OCI-LY1 (cell line): ENCODE measurements around the gene ROR1.

Experiments
- H2AFZ ChIP-seq: fragments of 200-600 bp; sonication (generic), shearing (Covaris generic); 2 replicates; pipeline ENCODE4 v1.6.0; 2014; ENCODE audit warnings: antibody characterized with exemption, mild to moderate bottlenecking, low read length
- H3F3A ChIP-seq: fragments of 200-600 bp; sonication (generic), shearing (Covaris generic); 2 replicates; pipeline ENCODE4 v1.6.0; 2014; ENCODE audit warnings: mild to moderate bottlenecking, antibody characterized with exemption, low read length, moderate library complexity; ENCODE audit not compliant: insufficient read depth
- H3K27ac ChIP-seq: fragments of 200-600 bp; sonication (generic); 2 replicates; pipeline ENCODE4 v1.5.1; 2014; ENCODE audit warnings: low read length, mixed run types, mild to moderate bottlenecking, low read depth; ENCODE audit not compliant: poor library complexity, severe bottlenecking
- H3K27me3 ChIP-seq: fragments of 200-600 bp; sonication (generic); 2 replicates; pipeline ENCODE4 v1.6.0; 2014; ENCODE audit warnings: antibody characterized with exemption, mild to moderate bottlenecking, low read length, moderate library complexity; ENCODE audit not compliant: insufficient read depth
- H3K36me3 ChIP-seq: fragments of 200-600 bp; sonication (generic); 2 replicates; pipeline ENCODE4 v1.6.1; 2014; ENCODE audit warnings: mild to moderate bottlenecking, antibody characterized with exemption, low read length, moderate library complexity, mixed read lengths; ENCODE audit not compliant: insufficient read depth
- H3K4me1 ChIP-seq: fragments of 200-600 bp; sonication (generic); 2 replicates; pipeline ENCODE4 v1.5.1; 2014; ENCODE audit warnings: mild to moderate bottlenecking, low read length, moderate library complexity; ENCODE audit not compliant: insufficient read depth, severe bottlenecking
- H3K4me2 ChIP-seq: fragments of 200-600 bp; sonication (generic), shearing (Covaris generic); 2 replicates; pipeline ENCODE4 v1.6.1; 2014; ENCODE audit warnings: low read length
- H3K4me3 ChIP-seq: fragments of 200-600 bp; sonication (generic); 2 replicates; pipeline ENCODE4 v1.5.1; 2014; ENCODE audit warnings: low read length, low read depth, mild to moderate bottlenecking, mixed read lengths; ENCODE audit not compliant: poor library complexity, severe bottlenecking
- H3K79me2 ChIP-seq: fragments of 200-600 bp; shearing (Covaris generic); 2 replicates; pipeline ENCODE4 v1.6.1; 2016; ENCODE audit warnings: mixed run types, low read length, mixed read lengths; ENCODE audit not compliant: insufficient read depth
- H3K9ac ChIP-seq: fragments of 200-600 bp; sonication (generic), shearing (Covaris generic); 2 replicates; pipeline ENCODE4 v1.6.1; 2014; ENCODE audit warnings: mild to moderate bottlenecking, low read length, mixed read lengths
- H3K9me2 ChIP-seq: fragments of 200-600 bp; sonication (generic), shearing (Covaris generic); 2 replicates; pipeline ENCODE4 v1.6.1; 2014; ENCODE audit warnings: low read depth, mild to moderate bottlenecking, low read length, mixed read lengths
- H3K9me3 ChIP-seq: fragments of 200-600 bp; shearing (Covaris generic); 2 replicates; pipeline ENCODE4 v1.6.1; 2014; ENCODE audit warnings: low read length, mixed read lengths
- H4K20me1 ChIP-seq: fragments of 200-600 bp; sonication (generic), shearing (Covaris generic); 2 replicates; pipeline ENCODE4 v1.6.0; 2016; ENCODE audit warnings: mild to moderate bottlenecking, low read length; ENCODE audit not compliant: insufficient read depth
- EZH2 ChIP-seq: fragments of 200-600 bp; sonication (generic), shearing (Covaris generic); IDR thresholded peaks from 2 replicates; pipeline ENCODE4 v1.8.0; 2017; ENCODE audit warnings: borderline replicate concordance, mixed run types, mild to moderate bottlenecking, antibody characterized with exemption, low read length, moderate library complexity, mixed read lengths
- TF ChIP-seq, protein P1 (sequence below): fragments of 200-600 bp; sonication (generic), shearing (Covaris generic); IDR thresholded peaks from 2 replicates; pipeline ENCODE4 v1.5.1; 2017; ENCODE audit warnings: mild to moderate bottlenecking, antibody characterized with exemption, low read length, moderate library complexity, mixed read lengths

ROR1 gene

DNA sequence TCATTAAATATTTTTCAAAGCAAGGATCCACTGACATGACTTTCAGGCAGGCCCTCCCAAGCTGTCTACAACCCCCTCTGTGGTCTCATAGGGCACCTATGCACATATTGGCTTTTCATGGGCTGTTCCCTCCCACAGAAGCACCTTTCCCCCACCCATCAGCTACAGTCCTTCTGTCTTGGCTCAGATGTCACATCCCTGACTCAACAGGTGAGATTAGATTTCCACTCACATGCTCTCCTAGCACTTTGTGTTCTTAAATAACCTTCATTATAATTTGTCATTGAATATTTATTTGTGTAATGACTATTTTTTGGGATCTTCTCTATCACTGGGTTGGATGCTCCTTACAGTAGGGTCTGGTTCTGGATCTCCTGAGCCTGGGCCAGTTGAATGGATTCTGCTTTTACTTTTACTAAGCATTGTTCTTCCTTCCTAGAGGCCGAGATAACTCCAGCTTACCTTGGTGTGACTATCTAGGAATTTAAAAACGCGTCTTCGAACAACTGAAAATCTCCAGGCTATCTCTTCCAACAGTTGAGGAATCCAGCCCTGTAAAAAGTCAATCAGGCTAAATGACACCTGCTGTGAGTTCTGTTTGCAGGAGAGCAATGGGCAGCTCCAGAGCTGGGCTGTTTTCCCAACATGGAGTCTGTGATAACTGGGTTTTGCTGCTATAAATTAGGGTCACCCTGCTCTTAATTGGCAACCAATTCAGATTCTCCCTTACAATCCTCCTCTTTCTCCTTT is 16.2 kb downstream of the ROR1 start:
- no peak overlapping the region for H2AFZ ChIP-seq
- no peaks in the 10 kb centered on the region for H3K79me2 ChIP-seq
- no peak for TF ChIP-seq EZH2
- TF ChIP-seq, protein P1, sequence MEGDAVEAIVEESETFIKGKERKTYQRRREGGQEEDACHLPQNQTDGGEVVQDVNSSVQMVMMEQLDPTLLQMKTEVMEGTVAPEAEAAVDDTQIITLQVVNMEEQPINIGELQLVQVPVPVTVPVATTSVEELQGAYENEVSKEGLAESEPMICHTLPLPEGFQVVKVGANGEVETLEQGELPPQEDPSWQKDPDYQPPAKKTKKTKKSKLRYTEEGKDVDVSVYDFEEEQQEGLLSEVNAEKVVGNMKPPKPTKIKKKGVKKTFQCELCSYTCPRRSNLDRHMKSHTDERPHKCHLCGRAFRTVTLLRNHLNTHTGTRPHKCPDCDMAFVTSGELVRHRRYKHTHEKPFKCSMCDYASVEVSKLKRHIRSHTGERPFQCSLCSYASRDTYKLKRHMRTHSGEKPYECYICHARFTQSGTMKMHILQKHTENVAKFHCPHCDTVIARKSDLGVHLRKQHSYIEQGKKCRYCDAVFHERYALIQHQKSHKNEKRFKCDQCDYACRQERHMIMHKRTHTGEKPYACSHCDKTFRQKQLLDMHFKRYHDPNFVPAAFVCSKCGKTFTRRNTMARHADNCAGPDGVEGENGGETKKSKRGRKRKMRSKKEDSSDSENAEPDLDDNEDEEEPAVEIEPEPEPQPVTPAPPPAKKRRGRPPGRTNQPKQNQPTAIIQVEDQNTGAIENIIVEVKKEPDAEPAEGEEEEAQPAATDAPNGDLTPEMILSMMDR = no peak
- H4K20me1 ChIP-seq = no peaks in the 10 kb centered on the region
- no peaks in the 10 kb centered on the region for H3K9me2 ChIP-seq
- H3K36me3 ChIP-seq = no peaks in the 10 kb centered on the region
- no peaks in the 10 kb centered on the region for H3F3A ChIP-seq
- no peaks in the 10 kb centered on the region for H3K27me3 ChIP-seq
- H3K4me2 ChIP-seq = no peak overlapping the region
- H3K4me3 ChIP-seq = no peak overlapping the region
- H3K27ac ChIP-seq = no peak overlapping the region
- no peaks in the 10 kb centered on the region for H3K9me3 ChIP-seq
- H3K4me1 ChIP-seq = no peaks in the 10 kb centered on the region
- no peak overlapping the region for H3K9ac ChIP-seq

DNA sequence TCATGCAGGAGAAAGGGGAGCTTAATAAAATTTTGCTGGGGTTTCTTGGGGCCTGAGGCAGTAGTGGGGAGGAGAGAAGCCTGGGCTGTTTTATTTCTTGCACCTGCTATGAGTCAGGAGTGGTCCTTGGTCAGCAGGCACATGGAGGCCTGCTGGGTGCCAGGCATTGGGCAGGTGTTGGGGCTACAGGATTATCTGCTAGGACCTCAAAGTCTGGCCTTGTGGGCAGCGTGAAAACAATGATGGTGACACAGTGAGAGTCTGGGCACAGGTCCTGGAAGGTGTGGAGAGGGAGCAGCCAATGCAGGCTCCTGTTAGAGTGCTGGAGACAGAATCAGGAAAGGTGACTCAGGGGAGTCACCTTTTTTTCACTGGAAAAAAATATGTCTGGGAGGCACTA is 17.2 kb downstream of the ROR1 start:
- Histone ChIP-seq H4K20me1 (no peaks in the 10 kb centered on the region), H3K9ac (no peak overlapping the region), H3K27me3 (no peaks in the 10 kb centered on the region), H2AFZ (no peak overlapping the region), H3F3A (no peaks in the 10 kb centered on the region), H3K4me3 (no peak overlapping the region), H3K9me2 (no peaks in the 10 kb centered on the region), H3K27ac (no peak overlapping the region), H3K79me2 (no peaks in the 10 kb centered on the region), H3K9me3 (no peaks in the 10 kb centered on the region), H3K36me3 (no peaks in the 10 kb centered on the region), H3K4me2 (no peak overlapping the region), H3K4me1 (no peaks in the 10 kb centered on the region)
- TF ChIP-seq, protein P1 = no peak
- no peak for TF ChIP-seq EZH2

DNA sequence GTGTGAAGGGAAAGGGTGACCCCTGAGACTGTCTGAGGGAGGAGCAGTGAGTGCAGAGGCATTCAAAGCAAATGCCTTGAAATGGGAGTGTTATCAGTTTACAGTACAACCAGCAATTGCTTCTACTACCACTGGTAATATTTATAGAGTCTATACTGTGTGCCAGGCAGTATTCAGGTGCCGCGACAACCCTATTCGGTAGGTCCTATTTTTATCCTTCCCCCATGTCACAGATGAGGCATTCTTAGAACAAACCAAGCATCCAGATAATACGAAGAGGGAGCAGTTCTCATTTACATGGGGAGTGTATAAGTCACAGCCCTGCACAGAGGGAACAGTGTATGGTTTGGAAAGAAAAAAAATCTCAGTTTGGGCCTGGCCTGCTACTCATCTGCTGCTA is 18.3 kb downstream of the ROR1 start:
- Histone ChIP-seq H3F3A (no peaks in the 10 kb centered on the region), H3K4me2 (no peak overlapping the region), H2AFZ (no peak overlapping the region), H3K9ac (no peak overlapping the region), H3K27me3 (no peaks in the 10 kb centered on the region), H4K20me1 (no peaks in the 10 kb centered on the region), H3K4me3 (no peak overlapping the region), H3K79me2 (no peaks in the 10 kb centered on the region), H3K27ac (no peak overlapping the region), H3K9me2 (no peaks in the 10 kb centered on the region), H3K4me1 (no peaks in the 10 kb centered on the region), H3K9me3 (no peaks in the 10 kb centered on the region), H3K36me3 (no peaks in the 10 kb centered on the region)
- TF ChIP-seq, protein P1 = no peak
- TF ChIP-seq EZH2 = no peak
